Mammary epithelial cell (primary cell): ENCODE measurements around the gene APBA2.
"Not testable (repeated sequence)": the region's sequence is repeated elsewhere in the genome, so short reads cannot be mapped to it uniquely, and the experiment has no call there.

ENCODE experiments used
- EZH2 ChIP-seq: IDR thresholded peaks from 2 replicates; pipeline ENCODE4 v1.6.1; 2012; ENCODE audit warnings: low read length, inconsistent platforms, borderline replicate concordance
- TF ChIP-seq, protein P1 (sequence below), 2 donors: IDR thresholded peaks in 1 of 2; conservative IDR thresholded peaks in 1 of 2; 2 replicates each; pipeline ENCODE4 v1.5.1; 2011 to 2012; ENCODE audit warnings: inconsistent platforms in 2 of 2, low read length in 2 of 2, mild to moderate bottlenecking in 2 of 2, control low read depth in 1 of 2, low read depth in 1 of 2; ENCODE audit not compliant: insufficient read depth in 1 of 2; ENCODE audit errors: extremely low read depth in 1 of 2

DNA sequence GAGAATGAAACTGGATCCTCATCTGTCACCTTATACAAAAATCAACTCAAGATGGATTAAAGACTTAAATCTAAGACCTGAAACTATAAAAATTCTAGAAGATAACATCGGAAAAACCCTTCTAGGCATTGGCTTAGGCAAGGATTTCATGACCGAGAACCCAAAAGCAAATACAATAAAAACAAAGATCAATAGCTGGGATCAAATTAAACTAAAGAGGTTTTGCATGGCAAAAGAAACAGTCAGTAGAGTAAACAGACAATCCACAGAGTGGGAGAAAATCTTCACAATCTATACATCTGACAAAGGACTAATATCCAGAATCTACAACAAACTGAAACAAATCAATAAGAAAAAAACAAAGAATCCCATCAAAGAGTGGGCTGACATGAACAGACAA is 281.3 kb downstream of the APBA2 start:
- TF ChIP-seq, protein P1, sequence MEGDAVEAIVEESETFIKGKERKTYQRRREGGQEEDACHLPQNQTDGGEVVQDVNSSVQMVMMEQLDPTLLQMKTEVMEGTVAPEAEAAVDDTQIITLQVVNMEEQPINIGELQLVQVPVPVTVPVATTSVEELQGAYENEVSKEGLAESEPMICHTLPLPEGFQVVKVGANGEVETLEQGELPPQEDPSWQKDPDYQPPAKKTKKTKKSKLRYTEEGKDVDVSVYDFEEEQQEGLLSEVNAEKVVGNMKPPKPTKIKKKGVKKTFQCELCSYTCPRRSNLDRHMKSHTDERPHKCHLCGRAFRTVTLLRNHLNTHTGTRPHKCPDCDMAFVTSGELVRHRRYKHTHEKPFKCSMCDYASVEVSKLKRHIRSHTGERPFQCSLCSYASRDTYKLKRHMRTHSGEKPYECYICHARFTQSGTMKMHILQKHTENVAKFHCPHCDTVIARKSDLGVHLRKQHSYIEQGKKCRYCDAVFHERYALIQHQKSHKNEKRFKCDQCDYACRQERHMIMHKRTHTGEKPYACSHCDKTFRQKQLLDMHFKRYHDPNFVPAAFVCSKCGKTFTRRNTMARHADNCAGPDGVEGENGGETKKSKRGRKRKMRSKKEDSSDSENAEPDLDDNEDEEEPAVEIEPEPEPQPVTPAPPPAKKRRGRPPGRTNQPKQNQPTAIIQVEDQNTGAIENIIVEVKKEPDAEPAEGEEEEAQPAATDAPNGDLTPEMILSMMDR (conservative IDR thresholded peaks at IDR 0.05 in 1 of 2, IDR thresholded peaks at IDR 0.05 in 1 of 2; ENCODE audit: extremely low read depth in 1 of 2, insufficient read depth in 1 of 2, low read depth in 1 of 2, low read length in 2 of 2): not testable (repeated sequence)
- not testable (repeated sequence) for TF ChIP-seq EZH2
